Thyroid gland (tissue), 4 donors: ENCODE results near the gene TPK1. TPM values are rescaled to one million over a fixed set of nuclear protein-coding genes. Genes with fewer than 3 reads are reported as not detected.

ENCODE experiments used
- DNase-seq, 2 donors: peaks; one replicate each; pipeline ENCODE4 v3.0.0-alpha.2; 2019
- H3K27ac ChIP-seq, 3 donors: fragments of 200-600 bp; sonication (generic); 1 replicate in 2 of 3; 2 replicates in 1 of 3; pipeline ENCODE4 v1.5.1; 2016 to 2019; ENCODE audit warnings: mild to moderate bottlenecking in 1 of 3, moderate library complexity in 1 of 3
- H3K27me3 ChIP-seq: fragments of 200-600 bp; sonication (generic); one replicate; pipeline ENCODE4 v1.5.1; 2019
- H3K36me3 ChIP-seq, 2 donors: fragments of 200-600 bp; sonication (generic); one replicate each; pipeline ENCODE4 v1.5.1; 2016 to 2019
- H3K4me1 ChIP-seq, 2 donors: fragments of 200-600 bp; sonication (generic); one replicate each; pipeline ENCODE4 v1.5.1; 2017 to 2019
- H3K4me3 ChIP-seq, 3 donors: fragments of 200-600 bp; sonication (generic); replicated peaks in 1 of 3; 1 replicate in 2 of 3; 2 replicates in 1 of 3; pipeline ENCODE4 v1.5.1; 2016; ENCODE audit warnings: mild to moderate bottlenecking in 1 of 3
- H3K9me3 ChIP-seq: fragments of 200-600 bp; sonication (generic); one replicate; pipeline ENCODE4 v1.5.1; 2017
- CTCF ChIP-seq, 6 experiments: fragments of 200-600 bp in 3 of 6; fragments of 450-650 bp in 3 of 6; sonication (generic) in 3 of 6; IDR thresholded peaks; one replicate each; pipeline ENCODE4 v1.5.1; 2016 to 2019; ENCODE audit warnings: antibody characterized with exemption in 6 of 6, mild to moderate bottlenecking in 2 of 6, inconsistent platforms in 1 of 6, moderate library complexity in 1 of 6
- POLR2A ChIP-seq, 2 donors: fragments of 450-650 bp; IDR thresholded peaks; one replicate each; pipeline ENCODE4 v1.6.1; 2017; ENCODE audit warnings: antibody characterized with exemption in 2 of 2, mild to moderate bottlenecking in 2 of 2, moderate library complexity in 1 of 2
- WGBS, 2 donors: methylation state at CpG; one replicate each; pipeline ENCODE4 v1.1.5; 2017; 5-methylcytosine and 5-hydroxymethylcytosine counted together
- intact Hi-C: fragments of 100-400 bp; cut with DNase I; formaldehyde crosslinking; loops from one replicate; pipeline ENCODE4 v1.15.1; 2023
- total RNA-seq, 4 donors: library from RNA; depleted of rRNA; stranded (reverse); fragments of >200 nt; gene quantifications; one replicate each; pipeline ENCODE4 v1.2.3, GENCODE V29; 2016

TPK1 gene
- total RNA-seq, 4 donors from 2014 or later = 2.6 to 10.4 (median 6.2) TPM

DNA sequence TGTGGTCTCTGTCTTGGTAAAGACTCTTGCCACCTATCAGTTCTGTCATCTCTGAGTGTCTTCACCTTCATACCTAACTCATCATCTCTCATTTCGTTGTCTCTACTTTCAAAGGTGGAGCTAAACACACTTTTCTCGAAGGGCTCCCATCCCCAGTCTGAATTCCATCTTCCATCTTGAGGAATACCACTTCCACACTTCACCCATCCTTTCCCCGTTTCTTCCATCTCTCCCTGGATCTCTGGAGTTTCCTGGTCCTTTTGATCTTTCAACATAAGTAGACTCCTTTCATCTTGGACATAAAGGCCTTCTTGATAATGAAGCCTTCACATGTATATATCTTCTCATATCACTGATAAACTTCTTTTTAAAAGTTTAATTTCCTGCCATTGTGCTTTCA is 311.6 kb downstream of the TPK1 start:
- Histone ChIP-seq H3K4me1 (peaks cover 0 to 6% of the 10 kb centered on the region in 2 donors), H3K27ac (no peak overlapping the region), H3K4me3 (no peak overlapping the region), H3K9me3 (no peaks in the 10 kb centered on the region), H3K36me3 (no peaks in the 10 kb centered on the region), H3K27me3 (no peaks in the 10 kb centered on the region)
- TF ChIP-seq CTCF (IDR thresholded peaks at IDR 0.05) (no peak), POLR2A (IDR thresholded peaks at IDR 0.05) (no peak)
- WGBS, 2 donors = 92 to 93% methylated on average over 3 of the region's 3 CpGs
- intact Hi-C loops = no loop called here
- DNase-seq = no peak

DNA sequence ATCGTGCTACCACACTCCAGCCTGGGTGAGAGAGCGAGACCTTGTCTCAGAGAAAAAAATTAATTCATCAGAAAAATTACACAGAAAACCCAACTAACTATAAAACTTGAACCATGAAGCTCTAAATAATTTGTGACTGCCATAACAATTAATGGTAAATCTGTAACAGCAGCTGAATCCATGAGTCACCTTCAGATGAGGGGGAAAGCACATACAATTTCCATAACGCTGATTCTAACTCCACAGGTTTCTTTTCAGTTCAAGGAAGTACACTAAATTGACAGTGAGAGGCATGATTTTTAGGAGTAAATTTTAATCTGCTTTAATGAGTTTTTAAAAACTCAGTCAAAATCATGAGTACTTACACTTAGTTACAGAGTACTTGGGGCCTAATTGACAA is 312.2 kb downstream of the TPK1 start:
- intact Hi-C loops = no loop called here
- 95 to 100% methylated on average over 3 of the region's 3 CpGs for WGBS, 2 donors
- DNase-seq = no peak
- Histone ChIP-seq H3K4me3 (no peak overlapping the region), H3K4me1 (no peaks in the 10 kb centered on the region), H3K27me3 (no peaks in the 10 kb centered on the region), H3K9me3 (no peaks in the 10 kb centered on the region), H3K27ac (no peak overlapping the region), H3K36me3 (no peaks in the 10 kb centered on the region)
- TF ChIP-seq POLR2A (IDR thresholded peaks at IDR 0.05) (no peak), CTCF (IDR thresholded peaks at IDR 0.05) (no peak)

DNA sequence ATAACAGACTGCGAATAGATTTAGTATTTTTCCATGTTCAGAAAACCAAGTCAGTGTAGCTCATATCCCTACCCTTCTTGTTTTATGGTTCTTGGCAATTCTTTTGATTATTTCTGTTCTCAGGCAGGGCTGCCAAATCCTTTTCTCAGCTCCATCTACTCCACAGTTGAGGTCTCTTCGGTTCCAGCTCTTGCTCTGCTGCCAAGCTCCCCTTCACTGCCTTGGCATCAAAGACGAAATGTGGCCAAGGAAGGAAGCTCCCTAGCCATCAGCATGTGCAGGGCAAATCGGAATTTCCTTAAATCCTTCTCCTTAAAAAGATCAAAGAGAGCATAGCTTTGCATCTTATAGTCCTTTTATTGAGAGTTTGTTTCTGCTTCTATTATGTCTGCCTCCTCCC is 315.9 kb downstream of the TPK1 start:
- H3K9me3 ChIP-seq = no peaks in the 10 kb centered on the region
- 50 to 51% methylated on average over 4 of the region's 4 CpGs for WGBS, 2 donors
- H3K4me3 ChIP-seq = no peak overlapping the region
- H3K4me1 ChIP-seq = no peaks in the 10 kb centered on the region
- TF ChIP-seq POLR2A (IDR thresholded peaks at IDR 0.05) (no peak), CTCF (IDR thresholded peaks at IDR 0.05) (no peak)
- no peaks in the 10 kb centered on the region for H3K27me3 ChIP-seq
- intact Hi-C loops = no loop called here
- DNase-seq = peak in 1 of 2 donors; percentile 27
- H3K36me3 ChIP-seq = no peaks in the 10 kb centered on the region
- H3K27ac ChIP-seq = no peak overlapping the region

DNA sequence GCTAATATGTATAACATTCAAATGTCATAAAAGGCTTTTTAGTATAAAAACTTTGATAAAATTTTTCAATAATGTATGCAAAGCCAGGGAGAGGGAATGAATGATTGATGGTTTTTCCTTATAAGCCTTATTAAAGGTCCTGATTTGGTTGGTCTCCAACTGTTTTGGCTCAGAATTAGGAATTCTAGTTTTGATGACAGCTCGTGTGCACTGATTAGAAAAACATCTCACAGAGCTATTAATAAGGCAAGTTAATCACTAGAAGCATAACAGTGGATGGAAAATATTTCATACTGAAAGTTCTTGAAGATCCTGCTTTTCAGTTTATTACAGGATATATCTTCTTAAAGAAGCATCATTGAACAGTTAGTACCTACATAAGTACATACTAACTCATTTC is 317.5 kb downstream of the TPK1 start:
- H3K27me3 ChIP-seq = no peaks in the 10 kb centered on the region
- no peak overlapping the region for H3K4me3 ChIP-seq
- H3K9me3 ChIP-seq = no peaks in the 10 kb centered on the region
- no peaks in the 10 kb centered on the region for H3K36me3 ChIP-seq
- no peak overlapping the region for H3K27ac ChIP-seq
- H3K4me1 ChIP-seq = no peaks in the 10 kb centered on the region
- WGBS, 2 donors = 54 to 70% methylated on average over 1 of the region's 1 CpG
- intact Hi-C loops = no loop called here
- TF ChIP-seq CTCF (IDR thresholded peaks at IDR 0.05) (no peak), POLR2A (IDR thresholded peaks at IDR 0.05) (no peak)
- no peak for DNase-seq

DNA sequence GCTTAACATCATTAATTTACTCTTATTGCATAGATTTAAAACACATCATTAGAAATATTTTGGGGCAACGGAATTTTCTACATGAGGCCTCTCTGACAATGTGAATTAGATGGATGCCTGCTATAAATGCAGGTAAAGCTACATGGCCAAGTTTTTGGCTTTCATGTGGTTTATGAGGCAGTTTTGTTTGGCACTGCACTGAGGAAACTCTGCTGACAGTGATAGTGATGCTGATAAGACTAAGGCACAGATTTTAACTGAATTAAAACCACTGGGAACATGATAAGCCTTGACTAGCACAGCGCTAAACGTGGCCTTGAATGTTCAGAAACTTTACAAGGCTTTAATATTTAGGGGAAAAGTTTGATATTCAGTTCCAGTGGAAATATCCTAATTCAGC is 318.1 kb downstream of the TPK1 start:
- no peaks in the 10 kb centered on the region for H3K36me3 ChIP-seq
- no peak overlapping the region for H3K27ac ChIP-seq
- WGBS, 2 donors = 82 to 85% methylated on average over 3 of the region's 3 CpGs
- intact Hi-C loops = no loop called here
- no peak for DNase-seq
- no peaks in the 10 kb centered on the region for H3K4me1 ChIP-seq
- H3K4me3 ChIP-seq = no peak overlapping the region
- no peak for TF ChIP-seq POLR2A (IDR thresholded peaks at IDR 0.05)
- TF ChIP-seq CTCF (IDR thresholded peaks at IDR 0.05) = no peak
- no peaks in the 10 kb centered on the region for H3K9me3 ChIP-seq
- H3K27me3 ChIP-seq = no peaks in the 10 kb centered on the region
